H7 (cell line): ENCODE data around the gene CLDN18. TPM values are rescaled to one million over a fixed set of nuclear protein-coding genes. Genes with fewer than 3 reads are reported as not detected.

Source experiments
- DNase-seq: peaks from one replicate; pipeline ENCODE4 v3.0.0; 2012
- H3K27me3 ChIP-seq: 2 replicates; pipeline ENCODE4 v1.6.0; 2011; ENCODE audit warnings: mild to moderate bottlenecking, low read length; ENCODE audit not compliant: control insufficient read depth, insufficient read depth
- H3K36me3 ChIP-seq: replicated peaks from 2 replicates; pipeline ENCODE4 v1.5.1; 2011; ENCODE audit warnings: low read length; ENCODE audit not compliant: control insufficient read depth, insufficient read depth
- H3K4me3 ChIP-seq: 2 replicates; pipeline ENCODE4 v1.5.1; 2011; ENCODE audit warnings: low read depth, mild to moderate bottlenecking, control low read depth, low read length, moderate library complexity; ENCODE audit not compliant: insufficient read depth
- total RNA-seq: library from RNA; depleted of rRNA; stranded (reverse); fragments of >200 nt; shearing (Covaris generic); gene quantifications from 2 replicates; pipeline ENCODE4 v1.2.3, GENCODE V29; 2014

CLDN18 gene
- total RNA-seq, 1 experiment from 2014 or later = 0.14 TPM

- DNase-seq = peak; percentile 45
Measured at GRCh38 chr3:138063416-138063815, 53.5 kb downstream of the CLDN18 start.

DNA sequence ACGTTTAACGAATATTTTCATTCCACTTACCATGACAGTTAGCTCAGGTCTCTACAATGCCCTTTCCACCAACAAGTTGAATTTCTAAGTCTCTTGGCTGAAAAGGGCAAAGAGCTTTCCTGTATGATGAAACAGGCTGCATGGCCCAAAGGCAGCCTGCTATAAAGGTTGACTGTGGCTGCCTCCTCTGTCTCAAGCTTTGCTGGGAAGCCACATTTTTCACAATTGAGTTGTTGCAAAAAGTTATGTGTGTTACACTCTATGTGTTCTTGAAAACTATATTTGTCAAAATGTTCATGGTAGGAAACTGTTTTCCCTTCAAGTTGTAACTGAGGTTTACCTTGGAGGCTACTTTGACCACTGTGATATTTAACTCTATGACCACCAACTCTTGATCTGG, 56.0 kb downstream of the CLDN18 start:
- Histone ChIP-seq H3K36me3 (peaks cover 8% of the 10 kb centered on the region), H3K27me3 (no peaks in the 10 kb centered on the region), H3K4me3 (no peak overlapping the region)
- DNase-seq = no peak

More at GRCh38 chr3:138063416-138063815, 53.5 kb downstream of the CLDN18 start:
- no peak overlapping the region for H3K4me3 ChIP-seq
- H3K36me3 ChIP-seq = peaks cover 8% of the 10 kb centered on the region
- no peaks in the 10 kb centered on the region for H3K27me3 ChIP-seq

- Histone ChIP-seq H3K4me3 (no peak overlapping the region), H3K36me3 (peaks cover 7% of the 10 kb centered on the region), H3K27me3 (no peaks in the 10 kb centered on the region)
- DNase-seq = no peak
Measured at GRCh38 chr3:138066383-138066782, 56.4 kb downstream of the CLDN18 start.

GRCh38 chr3:138066972-138067371, 57.0 kb downstream of the CLDN18 start:
- DNase-seq = no peak
- H3K27me3 ChIP-seq = no peaks in the 10 kb centered on the region

GRCh38 chr3:138068046-138068445, 58.1 kb downstream of the CLDN18 start:
- Histone ChIP-seq H3K27me3 (no peaks in the 10 kb centered on the region), H3K4me3 (no peak overlapping the region), H3K36me3 (peaks cover 5% of the 10 kb centered on the region)
- peak; percentile 23 for DNase-seq

More at GRCh38 chr3:138066972-138067371, 57.0 kb downstream of the CLDN18 start:
- H3K36me3 ChIP-seq = peaks cover 5% of the 10 kb centered on the region
- no peak overlapping the region for H3K4me3 ChIP-seq

- H3K27me3 ChIP-seq = no peaks in the 10 kb centered on the region
- peaks cover 5% of the 10 kb centered on the region for H3K36me3 ChIP-seq
- no peak overlapping the region for H3K4me3 ChIP-seq
- peak; percentile 87 for DNase-seq
Measured at GRCh38 chr3:138068579-138069174, 58.7 kb downstream of the CLDN18 start.

DNA sequence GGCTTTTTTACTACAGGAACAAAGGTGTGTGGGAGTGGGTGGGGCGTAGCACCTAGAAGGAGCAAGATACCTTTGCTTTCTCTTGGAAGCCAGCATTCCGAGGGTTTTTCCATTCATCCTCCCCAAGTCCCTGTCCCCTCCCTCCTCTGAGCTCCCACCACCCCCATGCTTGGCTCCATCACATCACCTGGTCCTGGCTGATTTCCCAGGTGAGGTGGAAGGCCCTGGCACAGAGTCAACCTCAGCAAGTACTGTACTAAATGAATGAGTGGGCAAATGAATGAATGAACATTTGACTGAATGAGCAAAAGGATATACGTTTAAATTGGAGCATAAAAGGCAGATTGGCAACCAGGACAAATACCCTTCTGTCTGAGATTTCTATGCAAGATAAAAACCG, 60.0 kb downstream of the CLDN18 start:
- peaks cover 1% of the 10 kb centered on the region; the same call in 1 of the 2 replicates for H3K36me3 ChIP-seq

DNA sequence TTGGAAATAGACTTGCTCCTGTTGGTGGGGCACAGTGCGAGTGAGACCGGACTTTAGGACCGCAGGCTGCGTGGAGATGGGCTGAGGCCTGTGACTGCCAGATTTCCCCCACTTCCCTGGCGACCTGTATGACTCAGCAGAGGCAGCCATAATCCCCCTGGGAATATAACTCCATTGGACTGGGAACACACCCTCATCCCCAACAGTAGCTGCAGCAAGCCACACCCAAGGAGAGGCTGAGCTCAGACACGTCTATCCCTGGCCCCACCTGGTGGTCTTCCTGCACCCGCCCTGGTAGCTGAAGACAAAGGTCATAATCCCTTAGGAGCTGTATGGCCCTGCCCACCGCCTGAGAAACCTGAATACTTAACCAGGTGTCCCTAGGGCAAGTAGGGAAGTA, 62.8 kb downstream of the CLDN18 start:
- no peaks in the 10 kb centered on the region; the same call in 1 of the 2 replicates for H3K36me3 ChIP-seq
- H3K27me3 ChIP-seq = no peaks in the 10 kb centered on the region
- H3K4me3 ChIP-seq = no peak overlapping the region
- no peak for DNase-seq

More for the DNA sequence above, 60.0 kb downstream of the CLDN18 start:
- DNase-seq = no peak
- H3K4me3 ChIP-seq = no peak overlapping the region
- H3K27me3 ChIP-seq = no peaks in the 10 kb centered on the region

- DNase-seq = no peak
- Histone ChIP-seq H3K4me3 (no peak overlapping the region), H3K36me3 (no peaks in the 10 kb centered on the region; the same call in 1 of the 2 replicates), H3K27me3 (no peaks in the 10 kb centered on the region)
Measured at GRCh38 chr3:138078096-138078495, 68.1 kb downstream of the CLDN18 start.

DNA sequence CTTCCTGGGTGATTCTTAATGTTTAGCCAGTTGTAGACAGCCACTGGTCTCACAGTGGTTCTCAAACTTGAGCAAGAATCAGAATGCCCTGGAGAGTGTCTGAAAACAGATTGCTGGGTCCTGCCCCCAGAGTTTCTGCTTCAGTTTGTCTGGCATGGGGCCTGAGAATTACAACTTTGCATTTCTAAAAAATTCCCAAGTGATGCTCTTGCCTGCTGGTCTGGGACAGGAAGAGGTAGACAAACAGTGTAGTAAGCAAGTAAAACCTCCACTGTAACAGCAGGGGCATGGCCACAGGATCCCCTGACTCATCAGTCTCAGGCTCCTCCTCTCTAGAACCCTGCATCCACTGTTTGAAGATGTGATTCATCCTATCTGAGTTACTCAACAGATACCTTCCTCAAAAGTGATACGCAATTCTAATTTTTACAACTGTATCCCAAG, 69.0 kb downstream of the CLDN18 start:
- Histone ChIP-seq H3K27me3 (no peaks in the 10 kb centered on the region), H3K36me3 (peaks cover 2% of the 10 kb centered on the region), H3K4me3 (no peak overlapping the region)
- no peak for DNase-seq

GRCh38 chr3:138079901-138080300, 69.9 kb downstream of the CLDN18 start:
- DNase-seq = no peak
- Histone ChIP-seq H3K27me3 (no peaks in the 10 kb centered on the region), H3K36me3 (peaks cover 2% of the 10 kb centered on the region), H3K4me3 (no peak overlapping the region)

GRCh38 chr3:138081371-138082084, 71.6 kb downstream of the CLDN18 start:
- H3K36me3 ChIP-seq = peaks cover 2% of the 10 kb centered on the region
- no peak for DNase-seq
- H3K4me3 ChIP-seq = no peak overlapping the region
- H3K27me3 ChIP-seq = no peaks in the 10 kb centered on the region

DNA sequence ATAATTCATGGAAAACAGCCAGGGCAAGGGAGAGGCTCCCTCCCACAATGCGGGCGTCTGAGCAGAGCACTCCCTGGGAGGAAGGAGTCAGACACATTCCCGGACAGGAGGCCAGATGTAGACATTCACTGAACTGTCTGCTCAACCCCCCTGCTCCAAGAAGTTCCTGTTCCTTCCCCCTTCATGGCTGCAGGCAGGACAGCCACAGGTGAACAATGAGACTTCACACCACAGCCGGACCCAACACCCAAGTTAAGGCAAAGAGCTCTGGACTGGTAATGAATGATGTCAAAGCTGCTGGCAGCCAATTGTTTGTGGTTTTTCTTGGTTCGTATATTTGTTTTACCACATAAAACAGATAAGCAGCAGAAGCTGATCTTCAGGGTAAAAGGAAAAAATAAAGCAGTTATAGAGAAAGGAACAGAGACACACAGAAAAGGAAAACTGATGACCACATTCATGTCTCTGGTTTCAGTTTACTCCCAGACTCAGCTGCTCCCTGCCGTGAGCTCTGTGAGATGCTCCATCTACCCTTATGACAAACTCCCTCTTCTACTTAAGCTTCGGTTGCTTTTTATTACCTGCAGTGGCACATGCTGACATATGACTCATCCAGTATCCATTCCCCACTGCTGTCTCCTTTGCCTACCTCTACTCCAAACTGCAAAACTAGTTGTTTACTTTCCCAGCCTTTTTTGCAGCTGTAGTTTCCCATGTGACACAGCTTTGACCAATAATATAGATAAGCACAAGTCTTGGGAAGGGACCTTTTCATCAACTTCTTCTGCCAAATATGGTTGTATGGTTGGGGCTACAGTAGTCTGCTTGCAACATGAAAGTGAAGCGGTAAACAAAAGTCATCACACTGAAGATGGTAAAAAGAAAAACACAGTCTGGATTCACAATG, 72.4 kb downstream of the CLDN18 start:
- Histone ChIP-seq H3K36me3 (peaks cover 2% of the 10 kb centered on the region), H3K27me3 (no peaks in the 10 kb centered on the region), H3K4me3 (no peak overlapping the region)
- no peak for DNase-seq

GRCh38 chr3:138082992-138083386, 73.0 kb downstream of the CLDN18 start:
- H3K4me3 ChIP-seq = no peak overlapping the region
- no peaks in the 10 kb centered on the region for H3K27me3 ChIP-seq
- H3K36me3 ChIP-seq = peaks cover 4% of the 10 kb centered on the region
- DNase-seq = no peak
